GM23338 (cell line): ENCODE results near the gene EML1. TPM values are rescaled to one million over a fixed set of nuclear protein-coding genes. Genes with fewer than 3 reads are reported as not detected.

Experiments used
- ATAC-seq: fragments of 200-7000 bp; cut with Tn5 transposase; 3 replicates; pipeline ENCODE4 v1.9.1; 2020
- DNase-seq: peaks from one replicate; pipeline ENCODE4 v3.0.0-alpha.2; 2015; ENCODE audit warnings: low spot score
- H2AFZ ChIP-seq: fragments of 200-600 bp; sonication (generic); 2 replicates; pipeline ENCODE4 v1.8.0; 2016; ENCODE audit warnings: antibody characterized with exemption, mild to moderate bottlenecking, moderate library complexity
- H3F3A ChIP-seq: fragments of 200-600 bp; sonication (generic); replicated peaks from 2 replicates; pipeline ENCODE4 v1.8.0; 2017; ENCODE audit warnings: antibody characterized with exemption, mixed run types, low read depth
- H3K27ac ChIP-seq: fragments of 200-600 bp; sonication (generic); 2 replicates; pipeline ENCODE4 v1.6.1; 2016; ENCODE audit warnings: low read depth
- H3K27me3 ChIP-seq: fragments of 200-600 bp; sonication (generic); 2 replicates; pipeline ENCODE4 v1.8.0; 2016; ENCODE audit warnings: mild to moderate bottlenecking, mixed run types, moderate library complexity; ENCODE audit not compliant: insufficient read depth
- H3K36me3 ChIP-seq: fragments of 200-600 bp; sonication (generic); 2 replicates; pipeline ENCODE4 v1.8.0; 2016; ENCODE audit warnings: mild to moderate bottlenecking; ENCODE audit not compliant: insufficient read depth
- H3K4me1 ChIP-seq: fragments of 200-600 bp; sonication (generic); 2 replicates; pipeline ENCODE4 v1.8.0; 2016; ENCODE audit warnings: mild to moderate bottlenecking, moderate library complexity; ENCODE audit not compliant: insufficient read depth
- H3K4me2 ChIP-seq: fragments of 200-600 bp; sonication (generic); 2 replicates; pipeline ENCODE4 v1.7.1; 2017; ENCODE audit warnings: mixed run types
- H3K4me3 ChIP-seq: fragments of 200-600 bp; sonication (generic); 2 replicates; pipeline ENCODE4 v1.6.1; 2016; ENCODE audit warnings: mixed run types
- H3K79me2 ChIP-seq: fragments of 200-600 bp; sonication (generic); replicated peaks from 2 replicates; pipeline ENCODE4 v1.8.0; 2017; ENCODE audit warnings: mild to moderate bottlenecking; ENCODE audit not compliant: insufficient read depth
- H3K9me2 ChIP-seq: fragments of 200-600 bp; sonication (generic); 2 replicates; pipeline ENCODE4 v1.8.0; 2017; ENCODE audit not compliant: insufficient read depth
- H4K20me1 ChIP-seq: fragments of 200-600 bp; sonication (generic); replicated peaks from 2 replicates; pipeline ENCODE4 v1.8.0; 2017; ENCODE audit warnings: mild to moderate bottlenecking; ENCODE audit not compliant: insufficient read depth
- H3K27ac Mint-ChIP-seq: 2 replicates; pipeline ENCODE4 v1.8.0; 2020; ENCODE audit warnings: inconsistent platforms, mild to moderate bottlenecking, moderate library complexity, mixed read lengths
- H3K27me3 Mint-ChIP-seq: 3 replicates; pipeline ENCODE4 v1.8.0; 2022; ENCODE audit warnings: low read depth, mild to moderate bottlenecking, moderate library complexity, mixed read lengths, inconsistent platforms; ENCODE audit not compliant: insufficient read depth, poor library complexity
- H3K36me3 Mint-ChIP-seq: 3 replicates; pipeline ENCODE4 v1.8.0; 2021; ENCODE audit warnings: low read depth, mild to moderate bottlenecking, inconsistent platforms, moderate library complexity, mixed read lengths
- H3K4me1 Mint-ChIP-seq: 3 replicates; pipeline ENCODE4 v1.8.0; 2020; ENCODE audit warnings: mild to moderate bottlenecking, inconsistent platforms, mixed read lengths
- H3K4me3 Mint-ChIP-seq: 3 replicates; pipeline ENCODE4 v1.8.0; 2021; ENCODE audit warnings: moderate library complexity, mild to moderate bottlenecking, inconsistent platforms, mixed read lengths
- H3K9me3 Mint-ChIP-seq: 3 replicates; pipeline ENCODE4 v1.8.0; 2020; ENCODE audit warnings: moderate library complexity, mild to moderate bottlenecking, inconsistent platforms, mixed read lengths
- EZH2phosphoT487 ChIP-seq: fragments of 200-600 bp; sonication (generic); IDR thresholded peaks from one replicate; pipeline ENCODE4 v1.8.1; 2018; ENCODE audit warnings: antibody characterized with exemption; ENCODE audit not compliant: unreplicated experiment
- POLR2AphosphoS5 ChIP-seq: IDR thresholded peaks from 2 replicates; pipeline ENCODE4 v1.6.1; 2016; ENCODE audit warnings: antibody characterized with exemption, low read depth
- ZNF331 ChIP-seq: fragments of 250-450 bp; sonication (Bioruptor Pico); IDR thresholded peaks from 2 replicates; pipeline ENCODE4 v1.5.0; 2020; ENCODE audit warnings: low read depth, mild to moderate bottlenecking, moderate library complexity
- polyA plus RNA-seq: library from polyadenylated mRNA; unstranded; fragments of >200 nt; fragmentation: Nextera tagmentation; extraction: Ambion mirVana; gene quantifications from 2 replicates; pipeline ENCODE4 v1.2.1, GENCODE V29; 2016
- total RNA-seq: library from RNA; depleted of rRNA; stranded (reverse); fragments of >200 nt; shearing (Covaris generic); gene quantifications from 2 replicates; pipeline ENCODE4 v1.2.3, GENCODE V29; 2014
- TF ChIP-seq, protein P1 (sequence below): IDR thresholded peaks from 2 replicates; pipeline ENCODE4 v1.6.1; 2016; ENCODE audit warnings: antibody characterized with exemption
- TF ChIP-seq, protein P2 (sequence below): fragments of 250-450 bp; sonication (Bioruptor Pico); IDR thresholded peaks from 2 replicates; pipeline ENCODE4 v1.5.0; 2020; ENCODE audit warnings: mild to moderate bottlenecking, moderate library complexity
- TF ChIP-seq, protein P3 (sequence below): IDR thresholded peaks from one replicate; pipeline ENCODE4 v1.6.1; 2018; ENCODE audit warnings: antibody characterized with exemption; ENCODE audit not compliant: unreplicated experiment
- TF ChIP-seq, protein P4 (sequence below), 2 experiments: fragments of 200-600 bp in 1 of 2; sonication (generic) in 1 of 2; conservative IDR thresholded peaks; 2 replicates each; pipeline versions ENCODE4 v1.5.1 to v1.6.1; 2016 to 2017; ENCODE audit warnings: antibody characterized with exemption in 2 of 2, low read depth in 2 of 2, mild to moderate bottlenecking in 2 of 2, moderate library complexity in 1 of 2

Gene EML1
- total and polyA plus RNA-seq, 2 experiments from 2014 or later, result 7.0 to 18.1 TPM

DNA sequence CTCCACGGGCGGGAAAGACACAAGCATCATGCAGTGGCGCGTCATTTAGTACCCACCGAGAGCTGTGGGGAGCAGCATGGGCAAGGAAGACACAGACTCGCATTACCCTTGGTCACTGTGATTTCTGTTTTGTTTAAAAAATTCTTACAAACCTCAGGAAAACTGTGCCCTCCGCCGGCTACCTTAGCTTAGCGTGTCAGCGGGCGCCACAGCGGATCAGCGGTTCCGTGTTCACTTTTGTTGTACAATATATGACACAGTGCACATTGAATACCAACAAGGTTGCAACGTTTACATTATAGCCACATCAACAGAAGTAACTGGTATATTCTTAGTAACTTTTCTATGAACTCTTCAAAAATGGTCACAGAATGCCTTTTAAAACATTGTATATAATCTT is 146.9 kb downstream of the EML1 start:
- Histone ChIP-seq H3K4me1 (no peaks in the 10 kb centered on the region), H3F3A (no peaks in the 10 kb centered on the region), H2AFZ (no peak overlapping the region), H3K79me2 (no peaks in the 10 kb centered on the region), H3K4me3 (no peak overlapping the region), H4K20me1 (peaks cover 3% of the 10 kb centered on the region; the same call in 1 of the 2 replicates), H3K27me3 (no peaks in the 10 kb centered on the region), H3K4me2 (no peak overlapping the region), H3K27ac (no peak overlapping the region), H3K9me2 (no peaks in the 10 kb centered on the region), H3K36me3 (0 out of 2 replicates have a peak, but pooled peaks cover 2% of the 10 kb centered on the region)
- DNase-seq (no peak), ATAC-seq (no peak)
- Mint-ChIP-seq H3K27ac (no peak overlapping the region), H3K9me3 (no peaks in the 10 kb centered on the region), H3K36me3 (no peaks in the 10 kb centered on the region; the same call in 2 of the 3 replicates), H3K27me3 (peaks cover 11% of the 10 kb centered on the region), H3K4me3 (no peak overlapping the region), H3K4me1 (no peaks in the 10 kb centered on the region; the same call in 2 of the 3 replicates)
- TF ChIP-seq, protein P1, sequence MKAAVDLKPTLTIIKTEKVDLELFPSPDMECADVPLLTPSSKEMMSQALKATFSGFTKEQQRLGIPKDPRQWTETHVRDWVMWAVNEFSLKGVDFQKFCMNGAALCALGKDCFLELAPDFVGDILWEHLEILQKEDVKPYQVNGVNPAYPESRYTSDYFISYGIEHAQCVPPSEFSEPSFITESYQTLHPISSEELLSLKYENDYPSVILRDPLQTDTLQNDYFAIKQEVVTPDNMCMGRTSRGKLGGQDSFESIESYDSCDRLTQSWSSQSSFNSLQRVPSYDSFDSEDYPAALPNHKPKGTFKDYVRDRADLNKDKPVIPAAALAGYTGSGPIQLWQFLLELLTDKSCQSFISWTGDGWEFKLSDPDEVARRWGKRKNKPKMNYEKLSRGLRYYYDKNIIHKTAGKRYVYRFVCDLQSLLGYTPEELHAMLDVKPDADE, result no peak
- TF ChIP-seq POLR2AphosphoS5, result no peak
- TF ChIP-seq, protein P2, sequence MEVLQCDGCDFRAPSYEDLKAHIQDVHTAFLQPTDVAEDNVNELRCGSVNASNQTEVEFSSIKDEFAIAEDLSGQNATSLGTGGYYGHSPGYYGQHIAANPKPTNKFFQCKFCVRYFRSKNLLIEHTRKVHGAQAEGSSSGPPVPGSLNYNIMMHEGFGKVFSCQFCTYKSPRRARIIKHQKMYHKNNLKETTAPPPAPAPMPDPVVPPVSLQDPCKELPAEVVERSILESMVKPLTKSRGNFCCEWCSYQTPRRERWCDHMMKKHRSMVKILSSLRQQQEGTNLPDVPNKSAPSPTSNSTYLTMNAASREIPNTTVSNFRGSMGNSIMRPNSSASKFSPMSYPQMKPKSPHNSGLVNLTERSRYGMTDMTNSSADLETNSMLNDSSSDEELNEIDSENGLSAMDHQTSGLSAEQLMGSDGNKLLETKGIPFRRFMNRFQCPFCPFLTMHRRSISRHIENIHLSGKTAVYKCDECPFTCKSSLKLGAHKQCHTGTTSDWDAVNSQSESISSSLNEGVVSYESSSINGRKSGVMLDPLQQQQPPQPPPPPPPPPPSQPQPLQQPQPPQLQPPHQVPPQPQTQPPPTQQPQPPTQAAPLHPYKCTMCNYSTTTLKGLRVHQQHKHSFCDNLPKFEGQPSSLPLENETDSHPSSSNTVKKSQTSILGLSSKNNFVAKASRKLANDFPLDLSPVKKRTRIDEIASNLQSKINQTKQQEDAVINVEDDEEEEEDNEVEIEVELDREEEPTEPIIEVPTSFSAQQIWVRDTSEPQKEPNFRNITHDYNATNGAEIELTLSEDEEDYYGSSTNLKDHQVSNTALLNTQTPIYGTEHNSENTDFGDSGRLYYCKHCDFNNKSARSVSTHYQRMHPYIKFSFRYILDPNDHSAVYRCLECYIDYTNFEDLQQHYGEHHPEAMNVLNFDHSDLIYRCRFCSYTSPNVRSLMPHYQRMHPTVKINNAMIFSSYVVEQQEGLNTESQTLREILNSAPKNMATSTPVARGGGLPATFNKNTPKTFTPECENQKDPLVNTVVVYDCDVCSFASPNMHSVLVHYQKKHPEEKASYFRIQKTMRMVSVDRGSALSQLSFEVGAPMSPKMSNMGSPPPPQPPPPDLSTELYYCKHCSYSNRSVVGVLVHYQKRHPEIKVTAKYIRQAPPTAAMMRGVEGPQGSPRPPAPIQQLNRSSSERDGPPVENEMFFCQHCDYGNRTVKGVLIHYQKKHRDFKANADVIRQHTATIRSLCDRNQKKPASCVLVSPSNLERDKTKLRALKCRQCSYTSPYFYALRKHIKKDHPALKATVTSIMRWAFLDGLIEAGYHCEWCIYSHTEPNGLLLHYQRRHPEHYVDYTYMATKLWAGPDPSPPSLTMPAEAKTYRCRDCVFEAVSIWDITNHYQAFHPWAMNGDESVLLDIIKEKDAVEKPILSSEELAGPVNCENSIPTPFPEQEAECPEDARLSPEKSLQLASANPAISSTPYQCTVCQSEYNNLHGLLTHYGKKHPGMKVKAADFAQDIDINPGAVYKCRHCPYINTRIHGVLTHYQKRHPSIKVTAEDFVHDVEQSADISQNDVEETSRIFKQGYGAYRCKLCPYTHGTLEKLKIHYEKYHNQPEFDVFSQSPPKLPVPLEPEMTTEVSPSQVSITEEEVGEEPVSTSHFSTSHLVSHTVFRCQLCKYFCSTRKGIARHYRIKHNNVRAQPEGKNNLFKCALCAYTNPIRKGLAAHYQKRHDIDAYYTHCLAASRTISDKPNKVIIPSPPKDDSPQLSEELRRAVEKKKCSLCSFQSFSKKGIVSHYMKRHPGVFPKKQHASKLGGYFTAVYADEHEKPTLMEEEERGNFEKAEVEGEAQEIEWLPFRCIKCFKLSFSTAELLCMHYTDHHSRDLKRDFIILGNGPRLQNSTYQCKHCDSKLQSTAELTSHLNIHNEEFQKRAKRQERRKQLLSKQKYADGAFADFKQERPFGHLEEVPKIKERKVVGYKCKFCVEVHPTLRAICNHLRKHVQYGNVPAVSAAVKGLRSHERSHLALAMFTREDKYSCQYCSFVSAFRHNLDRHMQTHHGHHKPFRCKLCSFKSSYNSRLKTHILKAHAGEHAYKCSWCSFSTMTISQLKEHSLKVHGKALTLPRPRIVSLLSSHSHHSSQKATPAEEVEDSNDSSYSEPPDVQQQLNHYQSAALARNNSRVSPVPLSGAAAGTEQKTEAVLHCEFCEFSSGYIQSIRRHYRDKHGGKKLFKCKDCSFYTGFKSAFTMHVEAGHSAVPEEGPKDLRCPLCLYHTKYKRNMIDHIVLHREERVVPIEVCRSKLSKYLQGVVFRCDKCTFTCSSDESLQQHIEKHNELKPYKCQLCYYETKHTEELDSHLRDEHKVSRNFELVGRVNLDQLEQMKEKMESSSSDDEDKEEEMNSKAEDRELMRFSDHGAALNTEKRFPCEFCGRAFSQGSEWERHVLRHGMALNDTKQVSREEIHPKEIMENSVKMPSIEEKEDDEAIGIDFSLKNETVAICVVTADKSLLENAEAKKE, result no peak

DNA sequence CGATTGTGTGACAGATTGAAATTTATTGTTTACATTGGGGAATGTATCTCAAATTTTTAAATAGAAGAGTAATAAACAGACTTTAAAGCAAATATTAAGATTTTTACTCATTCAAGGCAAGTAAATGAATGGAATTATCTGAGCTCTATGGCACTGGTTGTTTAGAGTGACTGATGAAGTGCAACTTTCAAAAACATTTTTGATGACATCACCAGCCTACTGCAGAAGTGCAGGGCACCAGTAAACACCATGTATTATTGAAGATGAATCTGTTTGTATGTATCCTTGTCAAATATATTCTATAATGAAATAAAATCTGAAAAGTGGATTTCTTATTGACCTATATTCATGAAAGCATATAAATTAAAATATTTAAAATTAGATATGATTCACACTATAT is 148.0 kb downstream of the EML1 start:
- no peaks in the 10 kb centered on the region for H3K9me2 ChIP-seq
- H3K4me3 Mint-ChIP-seq, result no peak overlapping the region
- H3K9me3 Mint-ChIP-seq, result no peaks in the 10 kb centered on the region
- peaks cover 13% of the 10 kb centered on the region for H3K27me3 Mint-ChIP-seq
- H3K79me2 ChIP-seq, result no peaks in the 10 kb centered on the region
- H3K27ac Mint-ChIP-seq, result no peak overlapping the region
- no peaks in the 10 kb centered on the region; the same call in 2 of the 3 replicates for H3K36me3 Mint-ChIP-seq
- H3K27me3 ChIP-seq, result no peaks in the 10 kb centered on the region
- 0 out of 2 replicates have a peak, but pooled peaks cover 2% of the 10 kb centered on the region for H3K36me3 ChIP-seq
- no peaks in the 10 kb centered on the region for H3F3A ChIP-seq
- no peak overlapping the region for H2AFZ ChIP-seq
- no peak for ATAC-seq
- peaks cover 3% of the 10 kb centered on the region; the same call in 1 of the 2 replicates for H4K20me1 ChIP-seq
- no peak overlapping the region for H3K27ac ChIP-seq
- no peak overlapping the region for H3K4me2 ChIP-seq
- peaks cover 2% of the 10 kb centered on the region; the same call in 2 of the 3 replicates for H3K4me1 Mint-ChIP-seq
- H3K4me1 ChIP-seq, result peaks cover 1% of the 10 kb centered on the region; the same call in 1 of the 2 replicates
- no peak overlapping the region for H3K4me3 ChIP-seq
- DNase-seq, result no peak
- TF ChIP-seq, protein P3, sequence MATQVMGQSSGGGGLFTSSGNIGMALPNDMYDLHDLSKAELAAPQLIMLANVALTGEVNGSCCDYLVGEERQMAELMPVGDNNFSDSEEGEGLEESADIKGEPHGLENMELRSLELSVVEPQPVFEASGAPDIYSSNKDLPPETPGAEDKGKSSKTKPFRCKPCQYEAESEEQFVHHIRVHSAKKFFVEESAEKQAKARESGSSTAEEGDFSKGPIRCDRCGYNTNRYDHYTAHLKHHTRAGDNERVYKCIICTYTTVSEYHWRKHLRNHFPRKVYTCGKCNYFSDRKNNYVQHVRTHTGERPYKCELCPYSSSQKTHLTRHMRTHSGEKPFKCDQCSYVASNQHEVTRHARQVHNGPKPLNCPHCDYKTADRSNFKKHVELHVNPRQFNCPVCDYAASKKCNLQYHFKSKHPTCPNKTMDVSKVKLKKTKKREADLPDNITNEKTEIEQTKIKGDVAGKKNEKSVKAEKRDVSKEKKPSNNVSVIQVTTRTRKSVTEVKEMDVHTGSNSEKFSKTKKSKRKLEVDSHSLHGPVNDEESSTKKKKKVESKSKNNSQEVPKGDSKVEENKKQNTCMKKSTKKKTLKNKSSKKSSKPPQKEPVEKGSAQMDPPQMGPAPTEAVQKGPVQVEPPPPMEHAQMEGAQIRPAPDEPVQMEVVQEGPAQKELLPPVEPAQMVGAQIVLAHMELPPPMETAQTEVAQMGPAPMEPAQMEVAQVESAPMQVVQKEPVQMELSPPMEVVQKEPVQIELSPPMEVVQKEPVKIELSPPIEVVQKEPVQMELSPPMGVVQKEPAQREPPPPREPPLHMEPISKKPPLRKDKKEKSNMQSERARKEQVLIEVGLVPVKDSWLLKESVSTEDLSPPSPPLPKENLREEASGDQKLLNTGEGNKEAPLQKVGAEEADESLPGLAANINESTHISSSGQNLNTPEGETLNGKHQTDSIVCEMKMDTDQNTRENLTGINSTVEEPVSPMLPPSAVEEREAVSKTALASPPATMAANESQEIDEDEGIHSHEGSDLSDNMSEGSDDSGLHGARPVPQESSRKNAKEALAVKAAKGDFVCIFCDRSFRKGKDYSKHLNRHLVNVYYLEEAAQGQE, result no peak
- TF ChIP-seq EZH2phosphoT487 (no peak), POLR2AphosphoS5 (no peak), ZNF331 (no peak)
- TF ChIP-seq, protein P4, sequence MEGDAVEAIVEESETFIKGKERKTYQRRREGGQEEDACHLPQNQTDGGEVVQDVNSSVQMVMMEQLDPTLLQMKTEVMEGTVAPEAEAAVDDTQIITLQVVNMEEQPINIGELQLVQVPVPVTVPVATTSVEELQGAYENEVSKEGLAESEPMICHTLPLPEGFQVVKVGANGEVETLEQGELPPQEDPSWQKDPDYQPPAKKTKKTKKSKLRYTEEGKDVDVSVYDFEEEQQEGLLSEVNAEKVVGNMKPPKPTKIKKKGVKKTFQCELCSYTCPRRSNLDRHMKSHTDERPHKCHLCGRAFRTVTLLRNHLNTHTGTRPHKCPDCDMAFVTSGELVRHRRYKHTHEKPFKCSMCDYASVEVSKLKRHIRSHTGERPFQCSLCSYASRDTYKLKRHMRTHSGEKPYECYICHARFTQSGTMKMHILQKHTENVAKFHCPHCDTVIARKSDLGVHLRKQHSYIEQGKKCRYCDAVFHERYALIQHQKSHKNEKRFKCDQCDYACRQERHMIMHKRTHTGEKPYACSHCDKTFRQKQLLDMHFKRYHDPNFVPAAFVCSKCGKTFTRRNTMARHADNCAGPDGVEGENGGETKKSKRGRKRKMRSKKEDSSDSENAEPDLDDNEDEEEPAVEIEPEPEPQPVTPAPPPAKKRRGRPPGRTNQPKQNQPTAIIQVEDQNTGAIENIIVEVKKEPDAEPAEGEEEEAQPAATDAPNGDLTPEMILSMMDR (conservative IDR thresholded peaks at IDR 0.05; ENCODE audit: low read depth in 2 of 2), result no peak
- TF ChIP-seq, protein P1, result no peak
